Right hindlimb (tissue), 1 donor: ENCODE measurements around the gene DLG1.

Experiments used
- DNase-seq: peaks from one replicate; pipeline ENCODE4 v3.0.0-alpha.2; 2018

The DLG1 gene

DNA sequence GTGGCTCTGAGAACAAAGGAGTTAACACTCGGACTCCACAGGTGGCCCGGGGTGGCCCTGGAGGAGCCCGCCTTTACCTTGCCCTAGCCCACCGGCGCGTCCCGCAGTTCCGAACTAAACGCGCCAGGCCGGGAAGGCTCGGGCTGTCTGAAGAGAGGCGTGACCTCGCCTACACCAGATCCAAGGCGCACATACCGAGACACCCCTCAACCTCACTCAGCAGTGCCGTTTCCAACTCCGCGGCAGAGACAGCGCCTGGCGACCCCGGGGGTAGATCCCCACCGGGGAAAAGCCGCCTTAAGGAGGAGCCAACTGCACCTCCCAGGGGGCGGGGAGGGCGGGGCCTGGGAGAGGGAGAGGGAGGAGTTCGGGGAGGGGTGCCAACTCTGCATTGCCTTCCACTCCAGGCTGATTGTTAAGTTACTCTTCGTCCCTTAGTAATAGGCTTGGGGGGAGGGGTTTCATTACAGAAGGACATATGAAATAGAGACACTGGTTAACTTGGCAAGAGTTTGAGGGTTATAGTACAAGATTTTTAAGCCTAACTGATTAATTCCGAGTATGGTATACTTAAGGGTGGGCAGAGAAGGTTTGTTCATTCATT is at the start of gene DLG1:
Gene DLG1, minus strand, starts transcription at position 272 of the 604 bp plus-strand sequence. CDS start 1,408 bp downstream, outside the sequence.
- DNase-seq, result peak; percentile 91

DNA sequence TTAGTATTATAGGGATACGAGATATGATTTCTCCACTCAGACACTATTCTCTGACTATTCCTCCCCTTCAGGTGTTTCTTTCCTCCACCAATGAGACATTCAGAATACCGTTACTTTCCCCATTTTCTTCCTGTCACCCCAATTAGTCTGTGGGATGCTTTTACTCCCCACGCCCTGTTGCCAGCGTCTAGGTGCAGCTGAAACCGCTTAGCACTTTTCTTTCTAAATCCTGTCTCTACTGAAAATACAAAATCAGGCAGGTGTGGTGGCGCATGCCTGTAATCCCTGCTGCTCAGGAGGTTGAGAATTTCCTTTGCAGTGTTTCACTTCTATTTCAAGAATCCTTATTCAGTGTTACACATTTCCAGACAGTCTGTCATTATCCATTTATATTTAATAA is 49.6 kb upstream of the DLG1 start:
- DNase-seq, result no peak

DNA sequence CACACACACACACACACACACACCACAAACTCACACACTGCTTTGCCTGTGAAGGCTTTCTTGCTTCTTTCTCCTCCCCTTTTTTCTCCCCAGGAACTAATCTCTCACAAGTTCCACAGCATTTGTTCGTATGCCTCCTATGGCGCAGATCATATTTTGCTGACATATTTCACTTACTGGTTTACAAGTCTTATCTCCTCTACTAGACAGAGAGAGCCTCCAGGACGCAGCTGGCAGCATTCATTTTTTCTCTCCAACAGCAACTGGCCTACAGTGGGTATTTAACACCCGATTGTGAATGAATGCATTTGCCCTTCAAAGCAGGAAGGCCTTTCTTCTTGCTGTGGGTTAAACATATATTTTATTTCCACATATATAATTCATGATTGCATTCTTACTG is 47.0 kb upstream of the DLG1 start:
- no peak for DNase-seq

DNA sequence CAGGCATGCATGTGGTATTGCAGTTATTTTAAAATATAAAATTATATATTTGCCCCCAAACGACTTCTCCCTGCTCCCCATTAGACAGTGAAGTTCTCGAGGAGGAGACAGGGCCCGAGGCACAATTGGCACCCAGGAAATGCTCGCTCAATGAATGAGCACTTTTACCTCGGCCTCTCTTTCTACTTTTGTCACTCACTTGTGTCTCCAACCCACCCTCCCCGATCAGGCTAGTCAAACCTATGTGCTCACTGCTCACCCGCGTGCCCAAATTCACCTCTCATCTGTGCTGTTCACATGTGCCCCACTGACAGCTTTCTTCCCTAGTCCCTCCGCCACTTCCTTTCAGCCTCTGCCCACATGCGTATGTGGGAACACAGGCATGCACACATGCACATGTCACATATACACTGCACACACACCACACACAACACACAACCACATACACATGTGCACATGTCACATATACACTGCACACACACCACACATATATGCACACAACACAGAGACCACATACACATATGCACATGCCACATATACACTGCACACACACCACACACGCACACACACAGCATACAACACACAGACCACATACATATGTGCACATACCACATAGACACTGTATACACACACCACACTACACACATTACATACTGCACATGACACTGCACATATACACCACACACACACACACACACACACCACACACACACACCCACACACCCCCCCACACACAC is 46.3 kb upstream of the DLG1 start:
- DNase-seq, result no peak

GRCh38 chr3:197343656-197344408 is 45.4 kb upstream of the DLG1 start:
- DNase-seq, result no peak

DNA sequence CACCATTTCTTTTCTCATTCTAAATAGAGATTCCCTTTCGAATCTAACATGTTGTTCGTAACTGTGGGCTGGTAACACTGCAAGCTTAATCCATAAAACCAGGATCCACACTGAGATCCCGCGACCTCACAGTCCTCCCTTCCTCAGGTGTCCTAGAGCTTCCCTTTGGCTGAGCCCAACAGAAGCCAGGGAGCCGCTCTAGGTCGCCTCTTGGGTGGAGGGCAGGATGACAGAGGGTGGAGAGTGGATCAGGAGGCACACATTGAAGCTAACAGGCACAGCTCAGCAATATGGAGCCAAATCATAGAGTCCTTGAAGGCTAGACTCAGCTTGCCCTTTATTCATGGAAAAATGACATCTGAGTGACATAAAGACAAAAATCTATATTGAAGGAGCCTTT is 44.7 kb upstream of the DLG1 start:
- DNase-seq, result no peak

DNA sequence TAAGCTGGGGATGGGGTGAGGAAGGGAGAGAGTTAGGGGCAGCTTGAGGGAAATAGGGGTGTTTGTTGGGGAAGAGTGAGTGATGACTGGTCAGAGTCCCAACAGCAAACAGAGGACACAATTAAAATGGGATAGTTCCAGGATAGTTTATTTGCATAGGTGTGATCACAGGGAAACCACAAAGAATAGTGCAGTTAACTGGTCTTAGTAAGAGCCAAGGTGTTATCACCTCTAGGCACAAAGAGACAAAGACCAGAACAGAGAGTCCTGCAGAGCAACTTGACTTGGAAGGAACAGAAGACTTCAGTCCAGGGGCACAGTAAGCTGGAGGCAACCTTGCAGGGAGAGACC is 42.1 kb upstream of the DLG1 start:
- DNase-seq, result no peak

GRCh38 chr3:197339841-197340520 is 41.6 kb upstream of the DLG1 start:
- DNase-seq, result peak; percentile 87

- DNase-seq, result no peak
These were observed 40.2 kb upstream of the DLG1 start for GRCh38 chr3:197338586-197338985.

- DNase-seq, result no peak
These were observed 39.2 kb upstream of the DLG1 start for GRCh38 chr3:197337656-197338055.

- no peak for DNase-seq
These were observed 38.8 kb upstream of the DLG1 start for GRCh38 chr3:197337214-197337613.

DNA sequence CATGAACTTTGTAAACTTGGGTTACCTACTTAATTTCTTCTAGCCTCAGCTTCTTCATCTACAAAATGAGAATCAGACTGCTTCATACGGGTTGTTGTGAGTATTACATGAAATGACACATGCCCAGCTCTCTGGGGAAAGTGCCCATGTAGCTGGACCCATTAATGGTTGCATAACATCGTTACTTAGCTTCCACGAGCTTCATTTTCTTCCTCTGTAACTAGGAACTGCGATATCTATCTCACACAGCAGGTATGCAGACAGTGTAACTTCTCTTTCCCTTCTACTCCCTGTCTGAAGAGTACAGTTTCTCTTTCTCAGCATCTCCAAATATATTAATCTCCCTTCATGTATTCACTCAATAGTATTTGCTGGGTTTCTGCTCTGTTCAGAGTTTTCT is 37.9 kb upstream of the DLG1 start:
- no peak for DNase-seq

- DNase-seq, result peak; percentile 73
These were observed 37.2 kb upstream of the DLG1 start for GRCh38 chr3:197335428-197336132.

- DNase-seq, result no peak
These were observed 35.7 kb upstream of the DLG1 start for GRCh38 chr3:197333901-197334639.

DNA sequence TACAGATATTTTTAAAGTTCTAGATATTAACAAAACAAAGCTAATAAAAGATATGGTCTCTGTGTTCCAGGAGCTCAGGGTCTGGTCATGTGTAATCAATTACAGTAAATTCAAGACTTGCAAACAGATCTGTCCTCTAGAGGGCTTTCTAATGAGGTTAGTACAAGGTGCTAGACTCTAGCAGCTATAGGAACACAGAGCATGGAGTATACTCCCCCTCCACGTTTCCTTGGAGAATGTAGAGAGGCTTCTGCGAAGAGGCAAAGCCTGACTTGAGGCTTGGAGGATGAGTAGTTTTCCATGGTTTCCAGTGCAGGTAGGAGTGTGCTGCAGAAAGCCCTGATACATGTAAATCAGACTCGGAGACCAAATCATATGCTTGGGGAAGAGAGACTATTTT is 32.7 kb upstream of the DLG1 start:
- DNase-seq, result no peak

DNA sequence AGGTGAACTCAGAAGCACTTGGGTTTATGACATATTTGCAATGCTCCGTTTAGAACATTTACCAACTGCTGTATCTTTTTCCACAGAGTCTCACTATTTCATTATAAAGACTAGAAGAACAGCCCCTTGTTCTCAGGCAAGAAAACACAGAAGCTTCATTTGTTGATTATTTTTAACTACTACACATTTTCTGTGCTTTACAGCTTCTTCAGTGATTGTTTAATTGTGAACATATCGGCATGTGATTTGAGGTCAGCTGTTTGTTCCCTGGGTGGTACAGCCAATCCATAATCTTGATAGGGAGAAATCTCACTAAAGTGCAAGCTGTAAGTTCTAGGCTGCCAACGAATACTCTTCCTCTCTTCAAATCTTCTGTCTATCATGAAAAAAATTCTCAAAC is 31.0 kb upstream of the DLG1 start:
- DNase-seq, result no peak

DNA sequence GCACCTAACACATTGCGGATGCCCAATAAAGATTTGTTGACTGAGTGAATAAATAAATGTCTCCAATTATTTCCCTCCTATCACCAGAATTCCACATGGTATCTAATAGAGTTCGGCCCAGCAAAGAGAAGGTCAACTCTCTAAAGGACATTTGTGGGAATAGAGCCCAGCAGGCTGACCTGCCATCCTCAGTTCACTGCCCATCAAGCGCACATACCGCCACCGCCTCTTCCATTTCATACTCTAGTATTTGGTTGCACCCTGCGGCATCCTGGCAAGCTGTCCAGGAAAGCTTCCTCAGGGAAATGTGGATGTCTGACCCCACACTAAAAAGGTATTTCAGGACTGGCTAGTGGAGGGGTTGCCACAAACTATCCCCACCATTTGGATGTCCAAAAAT is 29.8 kb upstream of the DLG1 start:
- no peak for DNase-seq

- peak; percentile 36 for DNase-seq
These were observed 29.3 kb upstream of the DLG1 start for GRCh38 chr3:197327701-197328100.

DNA sequence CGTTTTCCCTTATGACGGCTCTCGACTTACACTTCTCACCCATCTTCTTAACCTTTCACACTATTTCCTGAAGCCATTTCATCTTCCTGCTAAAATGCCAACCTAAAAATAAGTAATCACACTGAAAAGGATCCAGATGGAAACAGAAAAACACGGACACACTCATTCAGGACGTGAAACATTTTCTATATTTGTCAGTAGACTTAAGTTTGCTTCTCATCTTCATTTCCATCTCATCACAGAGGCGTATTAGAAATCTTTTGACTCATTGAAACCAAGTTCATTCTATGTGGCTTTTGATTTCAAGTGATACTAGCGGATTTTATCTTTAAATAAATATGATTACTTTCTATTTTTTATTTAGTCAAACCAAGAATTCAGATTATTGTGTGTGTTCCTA is 27.4 kb upstream of the DLG1 start:
- DNase-seq, result no peak

DNA sequence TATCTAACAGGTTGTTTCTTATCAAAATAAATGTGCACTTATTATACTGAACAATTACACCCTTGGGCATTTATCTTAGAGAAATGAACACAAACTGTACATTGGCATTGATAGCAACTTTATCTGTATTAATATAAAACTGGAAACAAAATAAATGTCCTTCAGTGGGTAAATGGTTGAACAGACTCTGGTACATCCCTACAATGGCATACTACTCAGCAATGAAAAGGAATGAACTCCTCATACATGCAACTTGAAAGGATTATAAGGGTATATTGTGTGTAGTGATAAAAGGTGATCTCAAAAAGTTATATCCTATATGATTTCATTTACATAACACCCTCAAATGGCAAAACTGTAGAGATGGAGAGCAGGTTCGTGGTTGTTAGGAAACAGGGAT is 23.7 kb upstream of the DLG1 start:
- DNase-seq, result no peak

GRCh38 chr3:197320582-197320981 is 22.2 kb upstream of the DLG1 start:
- no peak for DNase-seq
